Panc1 (cell line): Measurements from ENCODE around the gene MAP2K6. TPM values are rescaled to one million over a fixed set of nuclear protein-coding genes. Genes with fewer than 3 reads are reported as not detected.

Experiments
- ATAC-seq: fragments of 200-7000 bp; cut with Tn5 transposase; 2 replicates; pipeline ENCODE4 v1.9.1; 2020; ENCODE audit warnings: mild to moderate bottlenecking, moderate library complexity
- BruUV-seq: library from RNA; stranded (reverse); fragments of 400-500 nt; replicated peaks from 2 replicates; lab custom pipeline; 2021; lab: Mats Ljungman, UMichigan
- CTCF ChIA-PET: fragments of 300-600 bp; sonication (Branson Sonifier 250); formaldehyde crosslinking; loops from one replicate; lab custom pipeline; 2022; ENCODE audit warnings: antibody characterized with exemption; lab: Charles Lee
- POLR2A ChIA-PET: fragments of 300-600 bp; sonication (Branson Sonifier 250); formaldehyde crosslinking; loops from one replicate; lab custom pipeline; 2022; ENCODE audit warnings: antibody characterized with exemption; lab: Charles Lee
- DNase-seq: peaks from one replicate; pipeline ENCODE4 v3.0.0-alpha.2; 2010; ENCODE audit warnings: low read depth, low spot score
- H3K27ac ChIP-seq: 2 replicates; pipeline ENCODE4 v1.5.1; 2011; ENCODE audit warnings: mild to moderate bottlenecking, low read length, inconsistent platforms
- H3K27me3 ChIP-seq: fragments of 200-500 bp; sonication (Bioruptor generic); 2 replicates; pipeline ENCODE4 v1.6.0; 2014; ENCODE audit warnings: low read length, inconsistent platforms; ENCODE audit not compliant: control insufficient read depth, insufficient read depth
- H3K36me3 ChIP-seq: fragments of 200-500 bp; sonication (Bioruptor generic); 2 replicates; pipeline ENCODE4 v1.5.1; 2014; ENCODE audit warnings: inconsistent platforms, mild to moderate bottlenecking, low read length, moderate library complexity; ENCODE audit not compliant: control insufficient read depth, insufficient read depth
- H3K4me1 ChIP-seq: 2 replicates; pipeline ENCODE4 v1.5.1; 2011; ENCODE audit warnings: inconsistent platforms, mild to moderate bottlenecking, low read length, moderate library complexity; ENCODE audit not compliant: control insufficient read depth, insufficient read depth
- H3K4me3 ChIP-seq, 2 experiments: 2 replicates each; pipeline ENCODE4 v1.5.1; 2011 to 2012; ENCODE audit warnings: low read depth in 2 of 2, low read length in 2 of 2, mild to moderate bottlenecking in 2 of 2, inconsistent platforms in 1 of 2, moderate library complexity in 1 of 2
- H3K9me3 ChIP-seq: fragments of 200-500 bp; sonication (Bioruptor generic); 2 replicates; pipeline ENCODE4 v1.5.1; 2014; ENCODE audit warnings: low read depth, mild to moderate bottlenecking, inconsistent platforms, low read length, moderate library complexity; ENCODE audit not compliant: control insufficient read depth, insufficient read depth
- CTCF ChIP-seq: fragments of 450-650 bp; IDR thresholded peaks from 2 replicates; pipeline ENCODE4 v1.5.1; 2017; ENCODE audit warnings: mild to moderate bottlenecking
- POLR2AphosphoS5 ChIP-seq: IDR thresholded peaks from 2 replicates; pipeline ENCODE4 v1.6.1; 2012; ENCODE audit warnings: mild to moderate bottlenecking, low read depth, low read length, moderate library complexity
- REST ChIP-seq, 2 experiments: IDR thresholded peaks; 2 replicates each; pipeline ENCODE4 v1.6.1; 2011 to 2012; ENCODE audit warnings: low read depth in 2 of 2, control low read depth in 1 of 2, low read length in 1 of 2, mild to moderate bottlenecking in 1 of 2, moderate library complexity in 1 of 2; ENCODE audit not compliant: insufficient read depth in 1 of 2
- SIN3A ChIP-seq: IDR thresholded peaks from 2 replicates; pipeline ENCODE4 v1.6.1; 2012; ENCODE audit warnings: low read depth, mild to moderate bottlenecking, low read length, moderate library complexity, borderline replicate concordance; ENCODE audit not compliant: insufficient read depth
- TCF7L2 ChIP-seq: IDR thresholded peaks from 2 replicates; pipeline ENCODE4 v1.6.1; 2011; ENCODE audit warnings: mild to moderate bottlenecking, low read depth, low read length, inconsistent platforms
- in situ Hi-C: cut with HindIII; loops from 2 replicates; pipeline ENCODE4 v1.10.0; 2016; ENCODE audit warnings: low sequenced_read_pairs, low pct_unique_long_range_greater_than_20kb
- intact Hi-C: fragments of 100-400 bp; cut with micrococcal nuclease; formaldehyde crosslinking; loops from one replicate; pipeline ENCODE4 v1.10.0; 2022; ENCODE audit not compliant: unreplicated experiment
- total RNA-seq: library from RNA; stranded (reverse); gene quantifications from one replicate; pipeline ENCODE4 v1.2.1, GENCODE V29; 2021; ENCODE audit not compliant: unreplicated experiment

The MAP2K6 gene
- total RNA-seq, 1 experiment from 2014 or later, result 11.8 TPM

GRCh38 chr17:69590671-69591070 is 176.2 kb downstream of the MAP2K6 start:
- no peak for TF ChIP-seq POLR2AphosphoS5
- no peak for TF ChIP-seq SIN3A
- TF ChIP-seq CTCF, result no peak
- no peak for TF ChIP-seq TCF7L2
- no peak for TF ChIP-seq REST (IDR thresholded peaks at IDR 0.05; ENCODE audit: insufficient read depth in 1 of 2, low read depth in 2 of 2, low read length in 1 of 2)
- BruUV-seq, result no TSS peak
- no peaks in the 10 kb centered on the region for H3K9me3 ChIP-seq
- no peak for ATAC-seq
- POLR2A ChIA-PET, result no interaction called here
- no peak for DNase-seq
- in situ Hi-C loops, result no loop called here
- CTCF ChIA-PET, result no interaction called here
- intact Hi-C loops, result no loop called here
- H3K27ac ChIP-seq, result no peak overlapping the region
- no peak overlapping the region for H3K4me3 ChIP-seq
- H3K4me1 ChIP-seq, result no peaks in the 10 kb centered on the region
- H3K27me3 ChIP-seq, result no peaks in the 10 kb centered on the region
- no peaks in the 10 kb centered on the region for H3K36me3 ChIP-seq

- Histone ChIP-seq H3K9me3 (no peaks in the 10 kb centered on the region), H3K36me3 (no peaks in the 10 kb centered on the region), H3K4me3 (no peak overlapping the region), H3K4me1 (no peaks in the 10 kb centered on the region), H3K27me3 (no peaks in the 10 kb centered on the region; the same call in 1 of the 2 replicates), H3K27ac (no peak overlapping the region)
- ATAC-seq, result no peak
- DNase-seq, result no peak
- CTCF ChIA-PET, result no interaction called here
- TF ChIP-seq SIN3A, result no peak
- TF ChIP-seq REST (IDR thresholded peaks at IDR 0.05; ENCODE audit: insufficient read depth in 1 of 2, low read depth in 2 of 2, low read length in 1 of 2), result no peak
- no peak for TF ChIP-seq POLR2AphosphoS5
- no peak for TF ChIP-seq TCF7L2
- TF ChIP-seq CTCF, result no peak
- BruUV-seq, result no TSS peak
- in situ Hi-C loops, result no loop called here
- POLR2A ChIA-PET, result interaction anchor here (0.6 kb wide), 1 partner anchor 10 kb away, joined by 3 read pairs; no protein-coding TSS in a partner anchor
- intact Hi-C loops, result no loop called here
Measured at GRCh38 chr17:69592692-69593350, 178.3 kb downstream of the MAP2K6 start.
